ENCODE results near the gene CREBBP. TPM values are rescaled to one million over a fixed set of nuclear protein-coding genes. Genes with fewer than 3 reads are reported as not detected.
"Not testable (repeated sequence)": the region's sequence is repeated elsewhere in the genome, so short reads cannot be mapped to it uniquely, and the experiment has no call there.

The CREBBP gene
- total RNA-seq, 2 donors from 2014 or later, result 82.2 to 143 TPM

DNA sequence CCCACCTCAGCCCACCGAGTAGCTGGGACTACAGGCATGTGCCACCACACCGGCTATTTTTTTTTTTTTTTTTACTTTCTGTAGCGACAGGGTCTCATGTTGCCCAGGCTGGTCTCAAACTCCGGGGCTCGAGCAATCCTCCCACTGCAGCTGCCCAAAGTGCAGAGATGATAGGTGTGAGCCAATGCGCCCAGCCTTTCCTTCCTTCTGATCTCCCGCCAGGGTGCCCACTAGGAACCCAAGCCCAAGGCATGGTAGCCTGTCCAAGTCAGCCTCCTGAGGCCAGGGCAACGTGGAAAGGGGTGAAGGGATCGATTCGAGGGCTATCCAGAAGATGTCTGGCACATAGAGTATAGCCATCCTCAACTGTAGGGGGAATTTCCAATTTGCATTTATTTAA lies 9.6 kb upstream of the CREBBP start:
- no peaks in the 10 kb centered on the region for H3K4me1 ChIP-seq (replicated peaks)
- no peak overlapping the region for H3K27ac ChIP-seq
- TF ChIP-seq POLR2A (IDR thresholded peaks at IDR 0.05) (no peak), CTCF (IDR thresholded peaks at IDR 0.05) (no peak), POLR2AphosphoS5 (IDR thresholded peaks at IDR 0.05) (no peak)
- H3K36me3 ChIP-seq, result no peaks in the 10 kb centered on the region
- H3K4me3 ChIP-seq, result no peak overlapping the region
- no peaks in the 10 kb centered on the region for H3K27me3 ChIP-seq (replicated peaks; ENCODE audit: insufficient read depth)
- no peak for DNase-seq (ENCODE audit: low spot score)
- no peaks in the 10 kb centered on the region for H3K9me3 ChIP-seq
- intact Hi-C loops (cut with DNase I), result no loop called here
- WGBS, result 86% methylated on average over 10 of the region's 10 CpGs

GRCh38 chr16:3889059-3889458 lies 8.5 kb upstream of the CREBBP start:
- Histone ChIP-seq H3K36me3 (no peaks in the 10 kb centered on the region), H3K27me3 (replicated peaks; ENCODE audit: insufficient read depth) (no peaks in the 10 kb centered on the region), H3K4me1 (replicated peaks) (no peaks in the 10 kb centered on the region), H3K9me3 (no peaks in the 10 kb centered on the region), H3K4me3 (no peak overlapping the region), H3K27ac (no peak overlapping the region)
- WGBS, result 84% methylated on average over 4 of the region's 4 CpGs
- TF ChIP-seq POLR2A (IDR thresholded peaks at IDR 0.05) (no peak), POLR2AphosphoS5 (IDR thresholded peaks at IDR 0.05) (no peak)
- intact Hi-C loops (cut with DNase I), result no loop called here
- DNase-seq (ENCODE audit: low spot score), result no peak

GRCh38 chr16:3885999-3886398 lies 5.5 kb upstream of the CREBBP start:
- H3K27me3 ChIP-seq (replicated peaks; ENCODE audit: insufficient read depth); H3K9me3 ChIP-seq; H3K27ac ChIP-seq; H3K4me3 ChIP-seq; H3K36me3 ChIP-seq; H3K4me1 ChIP-seq (replicated peaks); DNase-seq (ENCODE audit: low spot score); intact Hi-C loops (cut with DNase I): not testable (repeated sequence)
- 54% methylated on average over 5 of the region's 5 CpGs for WGBS

- H3K9me3 ChIP-seq, result no peaks in the 10 kb centered on the region
- WGBS, result 86% methylated on average over 6 of the region's 6 CpGs
- H3K4me1 ChIP-seq (replicated peaks), result no peaks in the 10 kb centered on the region
- no peaks in the 10 kb centered on the region for H3K27me3 ChIP-seq (replicated peaks; ENCODE audit: insufficient read depth)
- intact Hi-C loops (cut with DNase I), result no loop called here
- H3K27ac ChIP-seq, result no peak overlapping the region
- H3K4me3 ChIP-seq, result no peak overlapping the region
- no peak for TF ChIP-seq CTCF (IDR thresholded peaks at IDR 0.05)
- no peak for DNase-seq (ENCODE audit: low spot score)
- no peaks in the 10 kb centered on the region for H3K36me3 ChIP-seq
Measured at GRCh38 chr16:3884398-3884797, 3.9 kb upstream of the CREBBP start.

- Histone ChIP-seq H3K27me3 (replicated peaks; ENCODE audit: insufficient read depth) (no peaks in the 10 kb centered on the region), H3K4me1 (replicated peaks) (peaks cover 6% of the 10 kb centered on the region), H3K4me3 (no peak overlapping the region), H3K27ac (no peak overlapping the region), H3K9me3 (no peaks in the 10 kb centered on the region), H3K36me3 (no peaks in the 10 kb centered on the region)
- no peak for DNase-seq (ENCODE audit: low spot score)
- no peak for TF ChIP-seq POLR2AphosphoS5 (IDR thresholded peaks at IDR 0.05)
- intact Hi-C loops (cut with DNase I), result no loop called here
- 94% methylated on average over 3 of the region's 3 CpGs for WGBS
Measured at GRCh38 chr16:3882531-3882930, 2.0 kb upstream of the CREBBP start.

DNA sequence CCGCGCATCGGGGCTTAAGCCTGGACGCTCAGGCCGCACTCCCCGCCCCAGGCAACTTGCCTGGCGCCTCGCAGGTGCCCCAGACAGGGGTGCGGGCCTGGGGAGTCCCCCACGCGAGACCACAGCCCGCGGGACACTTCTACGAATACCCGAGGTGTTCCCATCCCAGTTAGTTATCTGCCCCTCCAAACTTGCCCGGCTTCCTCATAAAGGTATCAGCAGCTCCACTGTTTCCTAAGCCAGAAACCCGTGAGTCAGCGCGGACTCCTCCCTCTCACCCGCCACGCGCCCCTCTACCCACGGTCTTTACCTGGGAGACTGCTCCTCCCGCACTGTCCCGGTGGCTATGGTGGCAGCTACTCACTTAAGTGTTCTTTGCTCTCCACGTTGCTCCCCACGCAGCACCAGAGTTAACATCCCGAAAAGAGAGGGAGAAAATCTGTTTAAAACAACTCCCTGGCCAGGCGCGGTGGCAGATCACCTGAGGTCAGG lies 1.0 kb upstream of the CREBBP start:
- Histone ChIP-seq H3K27me3 (replicated peaks; ENCODE audit: insufficient read depth) (no peaks in the 10 kb centered on the region), H3K4me1 (replicated peaks) (peaks cover 6% of the 10 kb centered on the region), H3K4me3 (peak overlapping the region in 1 of 2 donors; percentile 98), H3K9me3 (no peaks in the 10 kb centered on the region), H3K36me3 (no peaks in the 10 kb centered on the region), H3K27ac (no peak overlapping the region)
- 69% methylated on average over 21 of the region's 30 CpGs for WGBS
- TF ChIP-seq POLR2AphosphoS5 (IDR thresholded peaks at IDR 0.05) (no peak), CTCF (IDR thresholded peaks at IDR 0.05) (no peak), POLR2A (IDR thresholded peaks at IDR 0.05) (no peak)
- intact Hi-C loops (cut with DNase I), result loop anchor here (2.0 kb wide), 1 partner anchor 165 kb away; the partner anchor contains the start of gene TRAP1
- no peak for DNase-seq (ENCODE audit: low spot score)

Measured in prostate gland (tissue), 2 donors.